Cardiac septum (tissue), 1 donor: ENCODE data around the gene ZNF471. TPM values are rescaled to one million over a fixed set of nuclear protein-coding genes. Genes with fewer than 3 reads are reported as not detected.

Experiments used
- DNase-seq: peaks from one replicate; pipeline ENCODE4 v3.0.0-alpha.2; 2020; ENCODE audit warnings: low spot score
- intact Hi-C: fragments of 100-400 bp; cut with DNase I; formaldehyde crosslinking; loops from one replicate; pipeline ENCODE4 v1.14.0; 2022
- total RNA-seq: library from RNA; stranded (reverse); fragmentation: NEBNext Ultra II Directional; extraction: Animal tissue kit (Norgen Biotek cat#: 25700); gene quantifications from one replicate; pipeline ENCODE4 v1.2.1, GENCODE V29; 2021
- donor health status: DM: no; HTN: no; CAD: no.

ZNF471 gene
- total RNA-seq, 1 donor from 2014 or later: 7.2 TPM

- peak; percentile 96 for DNase-seq
- intact Hi-C loops: loop anchor here (2.0 kb wide), 3 partner anchors 27 to 61 kb away; partner anchors contain the start of genes ZFP28, ZNF471 and ZNF71
Measured at GRCh38 chr19:56567274-56568120, 59.8 kb downstream of the ZNF471 start, which contains the start of gene ZNF470. TSS of gene ZNF470 (plus strand) at chr19:56567468. CDS start at chr19:56570312, 2,844 bp downstream.

- intact Hi-C loops: no loop called here
Measured at GRCh38 chr19:56572589-56572988, 64.9 kb downstream of the ZNF471 start.

GRCh38 chr19:56573914-56574313 is 66.3 kb downstream of the ZNF471 start:
- intact Hi-C loops: no loop called here
- no peak for DNase-seq

More at GRCh38 chr19:56572589-56572988, 64.9 kb downstream of the ZNF471 start:
- DNase-seq: no peak

DNA sequence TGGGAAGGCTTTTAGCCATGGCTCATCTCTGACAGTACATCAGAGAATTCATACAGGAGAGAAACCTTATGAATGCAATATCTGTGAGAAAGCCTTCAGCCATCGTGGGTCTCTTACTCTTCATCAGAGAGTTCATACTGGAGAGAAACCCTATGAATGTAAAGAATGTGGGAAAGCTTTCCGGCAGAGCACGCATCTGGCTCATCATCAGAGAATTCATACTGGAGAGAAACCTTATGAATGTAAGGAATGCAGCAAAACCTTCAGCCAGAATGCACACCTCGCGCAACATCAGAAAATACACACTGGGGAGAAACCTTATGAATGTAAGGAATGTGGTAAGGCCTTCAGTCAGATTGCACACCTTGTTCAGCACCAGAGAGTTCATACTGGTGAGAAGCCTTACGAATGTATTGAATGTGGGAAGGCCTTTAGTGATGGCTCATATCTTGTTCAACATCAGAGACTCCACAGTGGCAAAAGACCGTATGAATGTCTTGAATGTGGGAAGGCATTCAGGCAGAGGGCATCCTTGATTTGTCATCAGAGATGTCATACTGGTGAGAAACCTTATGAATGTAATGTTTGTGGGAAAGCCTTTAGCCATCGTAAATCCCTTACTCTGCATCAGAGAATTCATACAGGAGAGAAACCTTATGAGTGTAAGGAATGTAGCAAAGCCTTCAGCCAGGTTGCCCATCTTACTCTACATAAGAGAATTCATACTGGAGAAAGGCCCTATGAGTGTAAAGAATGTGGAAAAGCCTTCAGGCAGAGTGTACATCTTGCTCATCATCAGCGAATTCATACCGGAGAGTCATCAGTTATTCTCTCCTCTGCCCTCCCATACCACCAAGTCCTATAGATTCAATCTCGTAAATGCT is 70.3 kb downstream of the ZNF471 start:
- DNase-seq: no peak
- intact Hi-C loops: no loop called here

Other genes with a start within 250 kb of the ZNF471 start
- not detected for gene EDDM13, start 235.1 kb upstream of the ZNF471 start, total RNA-seq
- 24.4 TPM for gene ZSCAN5A, start 193.0 kb upstream of the ZNF471 start, total RNA-seq
- 4.9 TPM for gene ZNF582, start 114.3 kb upstream of the ZNF471 start, total RNA-seq
- gene ZNF583, start 103.5 kb upstream of the ZNF471 start, total RNA-seq: 7.3 TPM
- 4.5 TPM for gene ZNF667, start 30.5 kb upstream of the ZNF471 start, total RNA-seq
- gene ZFP28, start 31.1 kb downstream of the ZNF471 start, total RNA-seq: 9.9 TPM
- gene ZNF470, start 59.6 kb downstream of the ZNF471 start, total RNA-seq: 6.6 TPM
- gene ZNF71, start 87.4 kb downstream of the ZNF471 start, total RNA-seq: 7.1 TPM
- not detected for gene SMIM17, start 135.3 kb downstream of the ZNF471 start, total RNA-seq
- 2.6 TPM for gene ZNF835, start 163.9 kb downstream of the ZNF471 start, total RNA-seq